ENCODE measurements around the gene CLIC3.
A peak's percentile ranks its signal among the peaks of the same experiment; 100 is the strongest.
"Not testable (repeated sequence)": the region's sequence is repeated elsewhere in the genome, so short reads cannot be mapped to it uniquely, and the experiment has no call there.

Gene CLIC3, protein sequence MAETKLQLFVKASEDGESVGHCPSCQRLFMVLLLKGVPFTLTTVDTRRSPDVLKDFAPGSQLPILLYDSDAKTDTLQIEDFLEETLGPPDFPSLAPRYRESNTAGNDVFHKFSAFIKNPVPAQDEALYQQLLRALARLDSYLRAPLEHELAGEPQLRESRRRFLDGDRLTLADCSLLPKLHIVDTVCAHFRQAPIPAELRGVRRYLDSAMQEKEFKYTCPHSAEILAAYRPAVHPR

DNA sequence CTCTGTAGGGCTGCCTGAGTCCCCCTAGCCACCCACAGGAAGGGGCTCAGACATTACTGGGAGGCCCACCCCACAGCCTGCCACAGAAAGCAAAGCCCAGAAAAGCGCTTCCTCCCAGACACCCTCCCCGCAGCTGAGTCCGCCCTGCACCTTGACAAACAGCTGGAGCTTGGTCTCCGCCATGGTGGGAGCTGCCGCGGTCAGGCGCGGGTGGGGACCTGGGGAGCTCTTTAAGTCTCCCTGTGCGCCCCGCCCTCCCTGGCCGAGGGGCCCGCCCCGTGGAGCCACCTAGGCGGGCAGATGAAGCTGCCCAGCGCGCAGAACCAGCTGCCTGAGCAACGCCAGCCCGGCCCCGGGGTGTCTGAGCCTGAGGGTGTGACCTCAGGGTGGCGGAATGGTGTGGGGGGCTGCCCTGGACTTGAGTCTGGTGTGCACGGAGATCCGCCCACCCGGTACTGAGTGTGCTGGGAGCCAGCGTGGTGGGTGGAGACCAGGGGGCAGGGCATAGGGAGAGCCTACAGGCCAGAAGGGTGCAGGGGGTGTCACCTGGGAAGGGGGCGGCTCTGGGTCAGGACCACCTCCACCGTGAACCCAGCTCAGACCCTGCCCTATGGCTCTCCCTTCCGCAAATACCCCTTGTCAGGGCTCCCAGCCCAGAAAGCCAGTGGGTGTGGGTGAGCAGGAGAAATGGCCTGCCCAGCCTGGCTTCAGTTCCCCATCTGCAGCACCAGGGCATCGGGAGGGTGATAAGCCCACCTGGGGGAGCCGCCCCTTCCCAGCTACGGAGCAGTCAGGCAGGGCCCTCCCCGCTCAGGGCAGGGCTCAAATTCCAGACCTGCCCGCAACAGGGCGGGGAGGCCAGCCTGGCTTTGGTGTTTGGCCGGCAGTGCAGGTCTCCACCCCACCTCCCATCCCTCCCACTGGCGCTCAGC, at the start of gene CLIC3:
CLIC3 (minus strand) TSS at position 208 of the 932 bp plus-strand sequence; CDS start at position 183, 25 bp downstream.
- no peak for DNase-seq

GRCh38 chr9:137045294-137046087, 49.1 kb upstream of the CLIC3 start:
- no peak for DNase-seq

DNA sequence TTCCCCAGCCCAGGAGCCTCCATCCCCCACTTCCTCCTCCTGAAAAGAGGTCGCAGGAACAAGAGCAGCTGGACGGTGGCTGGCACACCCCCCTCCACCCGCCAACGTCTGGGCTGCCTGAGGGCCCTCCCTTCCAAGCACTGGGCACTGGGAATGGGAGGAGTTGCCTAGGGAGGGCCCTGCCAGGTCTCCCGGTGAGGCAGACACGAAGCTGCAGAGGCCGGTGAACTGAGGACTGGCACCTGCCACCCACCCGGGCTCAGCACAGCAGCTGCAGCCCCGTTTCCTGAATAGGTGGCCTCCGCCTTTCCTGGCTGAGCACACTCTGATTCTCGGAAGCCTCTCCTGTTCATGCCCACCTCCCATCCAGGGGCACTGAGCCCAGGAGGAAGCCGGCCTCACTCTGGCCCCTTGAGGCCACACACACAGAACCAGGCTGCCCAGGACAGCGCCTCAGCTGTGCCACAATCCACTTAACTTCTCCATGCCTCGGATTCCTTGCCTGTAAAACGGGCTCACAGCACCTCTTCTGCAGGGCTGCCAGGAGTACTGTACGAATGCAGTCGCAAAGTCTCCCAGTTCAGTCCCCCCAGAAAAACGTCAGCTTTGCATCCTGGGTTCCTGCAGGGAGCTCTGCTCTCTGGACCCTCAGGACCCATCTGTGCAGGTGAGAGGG, 48.3 kb upstream of the CLIC3 start:
- DNase-seq: no peak

DNA sequence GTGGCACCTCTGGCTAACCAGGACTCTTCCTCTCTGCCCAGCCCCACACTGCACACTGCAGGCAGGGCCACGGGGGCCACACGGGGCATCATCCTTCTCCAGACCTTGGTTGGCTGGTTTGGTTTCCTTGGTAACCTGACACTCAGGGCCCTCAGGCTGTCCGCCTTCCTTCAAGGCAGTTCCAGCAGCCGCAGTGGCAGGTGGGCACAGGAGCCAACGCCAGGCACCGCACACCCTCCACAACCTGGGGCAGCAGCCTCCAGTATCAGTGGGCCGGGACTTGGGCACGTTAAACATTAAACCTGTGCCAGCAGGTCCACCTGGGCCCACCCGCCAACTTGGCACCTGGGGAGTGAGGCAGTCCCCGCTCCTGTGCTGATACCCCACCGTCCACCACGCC, 47.7 kb upstream of the CLIC3 start:
- no peak for DNase-seq

DNA sequence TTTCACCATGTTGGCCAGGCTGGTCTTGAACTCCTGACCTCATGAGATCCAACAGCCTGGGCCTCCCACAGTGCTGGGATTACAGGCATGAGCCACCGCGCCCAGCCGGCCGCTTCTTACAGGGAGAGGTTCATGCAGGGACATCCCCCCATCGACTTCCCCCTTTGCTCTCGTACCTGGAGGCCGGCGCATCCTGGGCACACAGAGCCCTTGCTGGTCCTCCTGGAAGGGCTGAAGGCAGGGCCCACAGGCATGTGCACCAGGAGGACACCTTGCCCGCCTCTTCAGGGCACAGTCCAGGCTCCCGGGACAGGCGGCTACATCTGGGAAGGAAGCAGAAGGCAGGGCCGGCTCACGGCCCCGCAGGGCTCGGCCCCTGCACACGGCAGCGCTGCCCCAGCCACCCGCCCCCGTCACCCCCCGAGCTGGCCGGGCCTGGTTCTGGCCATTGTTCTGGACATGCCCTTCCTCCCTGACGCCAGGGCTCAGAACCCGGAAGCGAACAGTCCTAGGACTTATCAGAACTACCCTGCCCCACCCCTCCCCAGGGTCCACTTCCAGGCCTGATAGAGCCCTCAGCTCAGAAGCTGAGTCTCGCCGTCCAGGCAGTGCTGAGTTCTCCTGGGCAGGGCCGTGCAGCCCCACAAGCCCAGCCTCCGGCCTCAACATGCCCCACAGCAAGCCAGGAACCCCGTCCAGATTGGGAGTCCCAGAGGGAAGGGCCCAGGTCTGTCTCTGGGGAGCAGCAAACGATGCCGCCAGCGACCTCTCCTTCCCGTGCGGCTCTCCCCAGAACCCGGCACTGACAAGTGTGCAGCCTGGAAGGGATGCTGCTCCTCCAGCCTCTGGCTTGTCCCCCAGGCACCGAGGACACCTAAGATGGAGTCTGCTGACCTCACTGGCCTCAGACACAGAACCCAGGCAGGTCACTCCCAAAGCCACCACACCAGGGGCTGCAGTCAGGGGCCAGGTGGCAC, 46.7 kb upstream of the CLIC3 start:
- no peak for DNase-seq

DNA sequence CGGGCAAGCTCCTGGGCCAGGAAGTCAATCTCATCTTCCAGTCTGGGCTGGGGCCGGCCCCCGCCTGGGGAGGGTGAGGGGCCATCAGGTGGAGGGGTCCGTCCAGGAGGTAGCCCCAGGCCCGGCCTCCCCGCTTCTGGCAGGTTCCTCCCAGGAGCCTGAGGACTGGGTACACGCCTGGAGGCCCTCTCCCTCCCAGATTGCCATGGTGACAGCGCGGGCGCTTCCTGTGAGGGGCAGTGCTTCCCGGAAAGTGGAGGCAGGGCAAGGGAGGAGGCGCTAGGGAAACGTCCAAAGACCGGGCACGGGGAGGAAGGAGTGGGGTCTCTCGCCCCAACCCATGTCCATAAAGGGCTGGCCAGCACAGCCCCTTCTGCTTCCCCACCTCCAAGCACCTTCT, 44.8 kb upstream of the CLIC3 start:
- DNase-seq: no peak

- DNase-seq: no peak
These were observed 44.2 kb upstream of the CLIC3 start for GRCh38 chr9:137040568-137040967.

- no peak for DNase-seq
These were observed 43.4 kb upstream of the CLIC3 start for GRCh38 chr9:137039611-137040366.

DNA sequence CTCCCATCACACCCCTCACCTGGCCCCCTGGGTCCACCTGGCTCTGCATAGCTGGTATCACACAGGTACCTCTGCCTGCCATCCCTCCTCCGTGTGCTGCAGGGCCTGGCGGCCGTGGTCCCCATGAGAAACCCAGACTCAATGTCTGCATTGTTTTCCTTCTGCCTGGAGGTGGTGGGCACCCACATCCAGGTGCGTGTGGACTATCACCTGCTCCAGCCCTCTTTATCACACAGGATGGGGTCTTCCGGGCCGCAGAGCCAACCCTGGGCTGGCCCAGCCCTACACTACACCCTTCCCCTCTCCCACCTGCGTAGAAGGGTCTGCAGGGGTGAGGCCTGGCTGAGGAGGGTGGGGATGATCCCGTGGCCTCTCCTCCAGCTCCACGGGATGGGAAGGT, 42.5 kb upstream of the CLIC3 start:
- DNase-seq: no peak

- DNase-seq: no peak
These were observed 41.1 kb upstream of the CLIC3 start for GRCh38 chr9:137037483-137037882.

DNA sequence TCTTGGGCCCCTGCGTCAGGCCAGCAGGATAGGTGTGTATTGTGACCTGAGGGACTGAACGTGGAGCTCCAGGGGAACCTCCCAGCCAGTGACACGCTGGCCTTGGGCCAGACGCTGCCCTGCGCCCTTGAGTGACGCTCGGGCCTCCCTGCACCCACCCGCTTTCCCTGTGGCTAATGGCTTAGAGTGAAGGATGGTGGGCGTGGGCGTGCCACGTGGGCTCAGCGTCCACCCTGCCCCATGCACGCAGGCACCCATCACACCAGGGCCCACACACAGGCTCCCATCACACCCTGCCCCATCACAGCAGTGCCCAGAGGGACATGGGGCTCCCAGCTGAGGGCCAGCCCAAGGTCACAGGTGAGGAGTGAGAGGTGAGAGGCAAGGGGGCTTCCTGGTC, 40.7 kb upstream of the CLIC3 start:
- no peak for DNase-seq

DNA sequence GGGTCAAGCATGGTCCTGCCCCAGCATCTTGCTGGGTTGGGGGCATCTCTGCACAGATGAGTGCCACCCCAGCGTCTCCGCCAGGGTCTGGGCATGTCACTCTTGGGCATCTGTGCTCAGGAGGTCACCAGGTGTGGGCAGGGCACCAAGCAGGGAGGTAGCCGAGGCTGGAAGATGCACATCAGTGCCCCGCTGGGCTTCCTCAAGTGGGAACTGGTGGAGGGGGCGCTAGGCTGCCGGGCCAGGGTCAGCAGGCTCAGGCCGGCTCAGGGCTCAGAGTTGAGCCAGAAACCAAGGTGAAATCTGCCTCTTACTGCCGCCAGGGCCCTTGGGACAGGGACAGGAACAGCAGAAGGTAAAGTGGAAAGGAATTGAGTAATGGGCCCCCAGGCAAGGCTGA, 39.6 kb upstream of the CLIC3 start:
- DNase-seq: no peak

GRCh38 chr9:137035507-137035834, 39.1 kb upstream of the CLIC3 start:
- no peak for DNase-seq

DNA sequence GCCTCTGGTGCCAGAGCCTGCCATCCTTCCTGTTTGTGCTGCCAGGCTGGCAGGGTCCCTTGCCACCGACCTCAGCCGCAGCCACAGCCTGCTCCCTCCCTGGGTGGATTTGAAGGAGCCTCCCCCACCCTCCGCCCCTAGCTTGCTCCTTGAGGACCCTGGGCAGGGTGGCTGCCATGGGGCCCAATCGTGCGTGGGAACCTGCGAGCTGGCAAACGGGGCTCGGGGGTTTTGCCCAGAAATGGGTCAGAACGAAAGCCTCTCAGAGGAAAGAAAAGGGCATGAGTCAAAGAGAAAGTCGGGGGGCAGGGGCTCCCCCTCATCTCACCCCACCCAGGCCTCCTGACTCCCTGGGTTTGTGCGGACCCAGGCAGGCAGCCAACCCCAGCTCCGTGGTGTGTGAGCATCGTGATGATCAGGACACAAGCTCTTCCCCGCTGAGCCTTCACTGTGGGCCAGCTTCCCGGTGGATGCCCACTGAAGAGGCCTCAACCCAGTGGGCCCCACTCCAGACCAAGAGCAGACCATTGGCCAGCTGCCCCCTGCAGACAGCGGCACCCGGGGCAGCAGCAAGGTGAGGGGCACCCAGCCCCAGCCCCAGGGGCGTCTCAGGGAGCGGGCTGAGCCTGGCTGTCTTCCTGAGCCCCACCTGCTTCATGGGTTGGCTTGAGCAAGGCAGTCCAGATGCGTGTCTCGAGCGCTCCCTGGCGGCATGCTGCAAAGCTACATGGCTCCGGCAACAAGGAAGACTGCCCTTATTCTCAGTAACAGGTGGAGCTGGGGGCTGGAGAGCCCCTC, 38.5 kb upstream of the CLIC3 start:
- DNase-seq: peak; percentile 87

DNA sequence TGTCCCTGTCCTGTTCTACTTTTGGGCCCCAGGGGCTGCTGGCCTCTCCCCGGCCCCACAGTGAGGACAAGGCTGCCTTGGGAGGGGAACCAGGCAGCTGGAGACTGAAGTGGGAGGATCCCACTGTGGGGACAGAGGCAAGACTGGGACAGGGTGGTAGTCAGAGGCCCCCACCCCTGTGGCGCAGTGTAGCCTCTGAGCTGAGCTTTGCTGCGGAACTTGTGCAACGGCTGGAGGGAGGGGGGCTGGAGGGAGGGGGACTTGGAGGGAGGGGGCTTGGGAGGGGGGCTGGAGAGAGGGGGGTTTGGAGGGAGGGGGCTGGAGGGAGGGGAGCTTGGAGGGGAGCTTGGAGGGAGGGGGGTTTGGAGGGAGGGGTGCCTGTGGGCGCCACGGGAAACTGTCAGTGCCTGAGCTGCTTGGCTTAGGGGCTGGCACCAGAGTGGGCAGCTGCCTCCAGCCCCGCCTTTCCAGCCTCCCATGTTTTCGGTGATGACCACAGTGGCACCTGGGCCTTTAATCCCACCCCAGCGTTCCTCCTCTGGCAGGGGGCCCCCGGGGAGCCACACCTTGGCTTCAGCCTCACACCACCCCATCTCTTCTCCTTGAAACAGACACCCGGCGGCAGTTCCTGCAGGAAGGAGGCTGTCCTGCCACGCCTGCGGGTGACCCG, 37.8 kb upstream of the CLIC3 start:
- DNase-seq: no peak

DNA sequence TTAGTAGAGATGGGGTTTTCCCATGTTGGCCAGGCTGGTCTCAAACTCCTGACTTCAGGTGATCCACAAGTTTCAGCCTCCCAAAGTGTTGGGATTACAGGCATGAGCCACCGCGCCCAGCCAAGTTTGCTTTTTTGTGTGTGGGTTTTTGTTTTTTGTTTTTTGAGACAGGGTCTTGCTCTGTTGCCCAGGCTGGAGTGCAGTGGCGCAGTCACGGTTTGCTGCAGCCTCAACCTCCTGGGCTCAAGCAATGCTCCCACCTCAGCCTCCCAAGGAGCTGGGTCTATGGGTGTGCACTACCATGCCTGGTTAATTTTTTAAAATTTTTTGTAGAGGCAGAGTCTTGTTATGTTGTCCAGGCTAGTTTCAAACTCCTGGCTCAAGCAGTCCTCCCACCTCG, 37.1 kb upstream of the CLIC3 start:
- DNase-seq: not testable (repeated sequence)

DNA sequence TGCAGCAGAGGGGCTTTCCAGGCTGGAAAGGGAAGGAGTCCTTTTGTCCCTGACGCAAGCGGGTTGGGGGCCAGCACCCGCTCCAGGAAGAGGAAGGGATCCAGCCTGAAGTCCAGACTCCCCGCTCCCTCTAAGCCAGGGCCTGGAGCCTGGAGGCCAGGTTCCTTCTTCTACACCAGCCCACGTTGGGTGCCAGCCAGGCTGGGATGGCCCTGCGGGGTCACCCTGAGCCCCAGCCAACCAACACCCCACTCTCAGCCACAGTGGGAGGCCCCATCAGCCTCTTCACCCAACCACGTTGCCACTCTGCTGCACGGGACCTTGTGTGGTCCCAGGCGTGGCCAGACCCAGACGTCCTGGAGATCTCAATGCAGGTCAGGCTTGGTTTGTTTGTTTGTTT, 36.5 kb upstream of the CLIC3 start:
- DNase-seq: no peak

DNA sequence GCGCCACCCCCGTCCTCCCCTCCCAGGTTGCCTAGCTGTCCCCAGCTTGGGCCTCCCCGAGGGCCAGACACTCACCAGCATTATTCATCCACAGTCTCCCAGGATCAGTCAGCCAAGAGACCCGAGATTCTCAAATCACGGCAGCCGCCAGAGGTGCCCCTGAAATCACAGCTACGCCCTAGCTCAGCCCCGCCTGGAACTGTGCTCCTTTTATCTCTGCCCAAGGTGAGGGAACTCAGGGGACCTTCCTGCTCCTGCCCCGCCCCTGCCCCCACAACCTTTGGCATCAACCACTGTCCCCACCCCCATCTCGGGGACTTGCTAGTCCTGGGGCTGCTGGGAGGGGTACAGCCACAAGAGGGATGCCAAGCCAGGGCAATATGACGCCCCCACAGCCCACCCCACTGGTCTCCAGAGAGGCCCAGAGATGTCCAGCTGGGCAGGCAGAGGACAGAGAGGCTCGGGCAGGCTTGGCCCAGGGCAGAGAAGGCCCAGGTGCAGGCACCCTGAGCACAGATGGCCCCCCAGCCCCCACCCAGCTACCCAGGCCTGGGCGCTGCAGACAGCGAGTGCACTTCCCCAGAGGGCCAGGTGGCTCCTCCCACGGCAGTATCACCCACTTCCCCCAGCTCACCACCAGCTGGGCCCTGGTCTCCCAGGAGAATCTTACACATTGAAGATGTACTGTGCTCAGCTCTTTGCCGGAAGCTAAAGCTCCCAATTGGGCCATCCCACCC, 35.7 kb upstream of the CLIC3 start, which contains the start of gene FUT7:
FUT7 (minus strand) TSS at position 185 of the 737 bp plus-strand sequence; CDS start at position 88, 97 bp downstream.
- DNase-seq: no peak
